Mammary epithelial cell (primary cell): ENCODE measurements around the gene ROBO3.

Experiments
- EZH2 ChIP-seq: IDR thresholded peaks from 2 replicates; pipeline ENCODE4 v1.6.1; 2012; ENCODE audit warnings: low read length, inconsistent platforms, borderline replicate concordance
- TF ChIP-seq, protein P1 (sequence below), 2 donors: IDR thresholded peaks in 1 of 2; conservative IDR thresholded peaks in 1 of 2; 2 replicates each; pipeline ENCODE4 v1.5.1; 2011 to 2012; ENCODE audit warnings: inconsistent platforms in 2 of 2, low read length in 2 of 2, mild to moderate bottlenecking in 2 of 2, control low read depth in 1 of 2, low read depth in 1 of 2; ENCODE audit not compliant: insufficient read depth in 1 of 2; ENCODE audit errors: extremely low read depth in 1 of 2

DNA sequence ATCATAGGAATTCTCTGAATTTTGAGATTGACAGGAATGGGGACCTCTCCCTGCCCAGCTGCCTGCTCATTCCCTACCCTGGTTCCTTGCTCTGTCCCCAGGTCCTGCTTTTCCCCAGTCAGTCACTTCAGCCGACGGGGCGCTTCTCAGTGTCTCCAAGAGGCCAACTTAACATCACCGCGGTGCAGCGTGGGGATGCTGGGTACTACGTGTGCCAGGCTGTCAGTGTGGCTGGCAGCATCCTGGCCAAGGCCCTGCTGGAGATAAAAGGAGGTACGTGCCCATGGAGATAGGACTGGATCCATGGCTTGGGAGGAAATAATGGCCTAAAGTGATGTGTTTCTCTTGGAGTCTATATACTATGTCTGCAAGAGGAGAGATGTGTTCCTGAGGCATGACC, 7.0 kb downstream of the ROBO3 start:
- TF ChIP-seq, protein P1, sequence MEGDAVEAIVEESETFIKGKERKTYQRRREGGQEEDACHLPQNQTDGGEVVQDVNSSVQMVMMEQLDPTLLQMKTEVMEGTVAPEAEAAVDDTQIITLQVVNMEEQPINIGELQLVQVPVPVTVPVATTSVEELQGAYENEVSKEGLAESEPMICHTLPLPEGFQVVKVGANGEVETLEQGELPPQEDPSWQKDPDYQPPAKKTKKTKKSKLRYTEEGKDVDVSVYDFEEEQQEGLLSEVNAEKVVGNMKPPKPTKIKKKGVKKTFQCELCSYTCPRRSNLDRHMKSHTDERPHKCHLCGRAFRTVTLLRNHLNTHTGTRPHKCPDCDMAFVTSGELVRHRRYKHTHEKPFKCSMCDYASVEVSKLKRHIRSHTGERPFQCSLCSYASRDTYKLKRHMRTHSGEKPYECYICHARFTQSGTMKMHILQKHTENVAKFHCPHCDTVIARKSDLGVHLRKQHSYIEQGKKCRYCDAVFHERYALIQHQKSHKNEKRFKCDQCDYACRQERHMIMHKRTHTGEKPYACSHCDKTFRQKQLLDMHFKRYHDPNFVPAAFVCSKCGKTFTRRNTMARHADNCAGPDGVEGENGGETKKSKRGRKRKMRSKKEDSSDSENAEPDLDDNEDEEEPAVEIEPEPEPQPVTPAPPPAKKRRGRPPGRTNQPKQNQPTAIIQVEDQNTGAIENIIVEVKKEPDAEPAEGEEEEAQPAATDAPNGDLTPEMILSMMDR (conservative IDR thresholded peaks at IDR 0.05 in 1 of 2, IDR thresholded peaks at IDR 0.05 in 1 of 2; ENCODE audit: extremely low read depth in 1 of 2, insufficient read depth in 1 of 2, low read depth in 1 of 2, low read length in 2 of 2) = no peak
- no peak for TF ChIP-seq EZH2
